Jurkat, Clone E6-1 (cell line): Measurements from ENCODE around the gene SLC2A3.
"Not testable (repeated sequence)": the region's sequence is repeated elsewhere in the genome, so short reads cannot be mapped to it uniquely, and the experiment has no call there.

Source experiments
- DNase-seq: peaks from one replicate; pipeline ENCODE4 v3.0.0-alpha.2; 2011; ENCODE audit warnings: low read depth, low spot score
- H3K4me3 ChIP-seq: 2 replicates; pipeline ENCODE4 v1.5.1; 2011; ENCODE audit warnings: mild to moderate bottlenecking, low read length, control low read depth, moderate library complexity

The SLC2A3 gene

GRCh38 chr12:7923241-7924236, 12.4 kb downstream of the SLC2A3 start:
- DNase-seq: no peak
- no peak overlapping the region for H3K4me3 ChIP-seq

GRCh38 chr12:7921181-7921580, 14.8 kb downstream of the SLC2A3 start:
- not testable (repeated sequence) for DNase-seq, H3K4me3 ChIP-seq

- not testable (repeated sequence) for DNase-seq, H3K4me3 ChIP-seq
These were observed 17.8 kb downstream of the SLC2A3 start for GRCh38 chr12:7918268-7918590.

- no peak for DNase-seq
- no peak overlapping the region for H3K4me3 ChIP-seq
These were observed 18.4 kb downstream of the SLC2A3 start for GRCh38 chr12:7917392-7918267.

- no peak overlapping the region for H3K4me3 ChIP-seq
- no peak for DNase-seq
These were observed 19.1 kb downstream of the SLC2A3 start for GRCh38 chr12:7916936-7917335.

- DNase-seq: no peak
- H3K4me3 ChIP-seq: no peak overlapping the region
These were observed 20.2 kb downstream of the SLC2A3 start for GRCh38 chr12:7915661-7916403.

GRCh38 chr12:7910106-7910505, 25.9 kb downstream of the SLC2A3 start:
- not testable (repeated sequence) for H3K4me3 ChIP-seq, DNase-seq

GRCh38 chr12:7907009-7907408, 29.0 kb downstream of the SLC2A3 start:
- no peak overlapping the region for H3K4me3 ChIP-seq
- DNase-seq: no peak

- H3K4me3 ChIP-seq, DNase-seq: not testable (repeated sequence)
These were observed 29.7 kb downstream of the SLC2A3 start for GRCh38 chr12:7906303-7906702.

GRCh38 chr12:7905600-7906125, 30.3 kb downstream of the SLC2A3 start:
- H3K4me3 ChIP-seq: not testable (repeated sequence)

GRCh38 chr12:7905071-7905470, 30.9 kb downstream of the SLC2A3 start:
- no peak overlapping the region for H3K4me3 ChIP-seq
- no peak for DNase-seq

More at GRCh38 chr12:7905600-7906125, 30.3 kb downstream of the SLC2A3 start:
- not testable (repeated sequence) for DNase-seq

GRCh38 chr12:7902416-7902815, 33.6 kb downstream of the SLC2A3 start:
- not testable (repeated sequence) for DNase-seq, H3K4me3 ChIP-seq

- no peak overlapping the region for H3K4me3 ChIP-seq
- DNase-seq: no peak
These were observed 36.2 kb downstream of the SLC2A3 start for GRCh38 chr12:7899755-7900154.

GRCh38 chr12:7896726-7897125, 39.3 kb downstream of the SLC2A3 start:
- H3K4me3 ChIP-seq, DNase-seq: not testable (repeated sequence)

- DNase-seq: no peak
- H3K4me3 ChIP-seq: no peak overlapping the region
These were observed 43.6 kb downstream of the SLC2A3 start for GRCh38 chr12:7892186-7892980.

- no peak overlapping the region for H3K4me3 ChIP-seq
- no peak for DNase-seq
These were observed 51.3 kb downstream of the SLC2A3 start for GRCh38 chr12:7884689-7885088.

- H3K4me3 ChIP-seq, DNase-seq: not testable (repeated sequence)
These were observed 54.3 kb downstream of the SLC2A3 start for GRCh38 chr12:7881736-7882120.
